GM12865 (cell line): ENCODE results near the gene GUCA2B.

Source experiments
- DNase-seq: peaks from one replicate; pipeline ENCODE4 v3.0.0; 2010; ENCODE audit warnings: low read depth
- H3K4me3 ChIP-seq: 2 replicates; pipeline ENCODE4 v1.5.1; 2011; ENCODE audit warnings: mild to moderate bottlenecking, low read depth, low read length, control low read depth
- CTCF ChIP-seq: IDR thresholded peaks from 2 replicates; pipeline ENCODE4 v1.5.1; 2011; ENCODE audit warnings: low read length, control low read depth, low read depth, inconsistent platforms; ENCODE audit not compliant: insufficient read depth; ENCODE audit errors: missing control alignments

The GUCA2B gene

GRCh38 chr1:42165511-42166210 is 12.5 kb downstream of the GUCA2B start:
- no peak overlapping the region for H3K4me3 ChIP-seq
- no peak for TF ChIP-seq CTCF
- no peak for DNase-seq

- TF ChIP-seq CTCF = no peak
- DNase-seq = no peak
- no peak overlapping the region for H3K4me3 ChIP-seq
Measured at GRCh38 chr1:42167611-42168390, 14.6 kb downstream of the GUCA2B start.

GRCh38 chr1:42168391-42168670 is 15.1 kb downstream of the GUCA2B start:
- no peak for DNase-seq
- TF ChIP-seq CTCF = no peak
- no peak overlapping the region for H3K4me3 ChIP-seq

GRCh38 chr1:42168763-42169162 is 15.6 kb downstream of the GUCA2B start:
- DNase-seq = no peak
- no peak overlapping the region for H3K4me3 ChIP-seq
- no peak for TF ChIP-seq CTCF

- no peak for TF ChIP-seq CTCF
- no peak for DNase-seq
- no peak overlapping the region for H3K4me3 ChIP-seq
Measured at GRCh38 chr1:42170779-42171621, 17.8 kb downstream of the GUCA2B start.

GRCh38 chr1:42171679-42172266 is 18.6 kb downstream of the GUCA2B start:
- no peak for TF ChIP-seq CTCF
- no peak overlapping the region for H3K4me3 ChIP-seq
- DNase-seq = no peak
